COLO668 (cell line): ENCODE measurements around the gene USP25.

ENCODE experiments used
- DNase-seq: peaks from one replicate; lab custom pipeline; 2025; ENCODE audit not compliant: unreplicated experiment; lab: John Stamatoyannopoulos, UW

USP25 gene, protein sequence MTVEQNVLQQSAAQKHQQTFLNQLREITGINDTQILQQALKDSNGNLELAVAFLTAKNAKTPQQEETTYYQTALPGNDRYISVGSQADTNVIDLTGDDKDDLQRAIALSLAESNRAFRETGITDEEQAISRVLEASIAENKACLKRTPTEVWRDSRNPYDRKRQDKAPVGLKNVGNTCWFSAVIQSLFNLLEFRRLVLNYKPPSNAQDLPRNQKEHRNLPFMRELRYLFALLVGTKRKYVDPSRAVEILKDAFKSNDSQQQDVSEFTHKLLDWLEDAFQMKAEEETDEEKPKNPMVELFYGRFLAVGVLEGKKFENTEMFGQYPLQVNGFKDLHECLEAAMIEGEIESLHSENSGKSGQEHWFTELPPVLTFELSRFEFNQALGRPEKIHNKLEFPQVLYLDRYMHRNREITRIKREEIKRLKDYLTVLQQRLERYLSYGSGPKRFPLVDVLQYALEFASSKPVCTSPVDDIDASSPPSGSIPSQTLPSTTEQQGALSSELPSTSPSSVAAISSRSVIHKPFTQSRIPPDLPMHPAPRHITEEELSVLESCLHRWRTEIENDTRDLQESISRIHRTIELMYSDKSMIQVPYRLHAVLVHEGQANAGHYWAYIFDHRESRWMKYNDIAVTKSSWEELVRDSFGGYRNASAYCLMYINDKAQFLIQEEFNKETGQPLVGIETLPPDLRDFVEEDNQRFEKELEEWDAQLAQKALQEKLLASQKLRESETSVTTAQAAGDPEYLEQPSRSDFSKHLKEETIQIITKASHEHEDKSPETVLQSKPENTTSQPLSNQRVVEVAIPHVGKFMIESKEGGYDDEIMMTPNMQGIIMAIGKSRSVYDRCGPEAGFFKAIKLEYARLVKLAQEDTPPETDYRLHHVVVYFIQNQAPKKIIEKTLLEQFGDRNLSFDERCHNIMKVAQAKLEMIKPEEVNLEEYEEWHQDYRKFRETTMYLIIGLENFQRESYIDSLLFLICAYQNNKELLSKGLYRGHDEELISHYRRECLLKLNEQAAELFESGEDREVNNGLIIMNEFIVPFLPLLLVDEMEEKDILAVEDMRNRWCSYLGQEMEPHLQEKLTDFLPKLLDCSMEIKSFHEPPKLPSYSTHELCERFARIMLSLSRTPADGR

DNA sequence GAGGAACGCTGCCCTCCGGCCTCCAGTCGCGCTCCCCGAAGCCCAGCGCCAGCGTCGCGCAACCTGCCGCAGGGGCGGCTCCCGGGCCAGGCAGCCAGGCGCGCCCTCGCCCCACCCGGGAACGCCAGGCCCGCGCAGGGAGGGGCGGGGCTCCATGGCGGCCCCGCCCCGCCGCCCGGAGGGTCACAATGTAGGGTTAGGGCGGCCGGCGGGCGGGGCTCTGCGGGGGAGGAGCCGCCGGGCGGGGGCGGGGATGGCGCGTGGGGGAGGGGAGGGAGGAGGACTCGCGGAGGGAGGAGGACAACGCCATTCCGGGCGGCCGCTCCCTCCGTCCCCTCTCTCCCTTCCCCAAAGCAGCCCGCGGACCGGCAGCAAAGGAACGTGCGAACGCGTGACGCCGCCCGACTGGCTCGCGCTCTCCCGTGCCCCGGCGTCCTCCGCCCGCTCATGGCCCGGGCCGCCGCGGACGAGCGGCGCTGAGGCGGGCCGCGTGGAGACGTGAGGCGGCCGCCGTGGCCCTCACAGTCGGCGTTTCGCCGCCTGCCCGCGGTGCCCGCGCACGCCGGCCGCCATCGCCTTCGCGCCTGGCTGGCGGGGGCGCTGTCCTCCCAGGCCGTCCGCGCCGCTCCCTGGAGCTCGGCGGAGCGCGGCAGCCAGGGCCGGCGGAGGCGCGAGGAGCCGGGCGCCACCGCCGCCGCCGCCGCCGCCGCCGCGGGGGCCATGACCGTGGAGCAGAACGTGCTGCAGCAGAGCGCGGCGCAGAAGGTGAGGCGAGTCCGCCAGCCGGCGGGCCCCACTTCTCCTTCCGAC, at the start of gene USP25:
USP25 (plus strand) TSS at position 309 of the 810 bp plus-strand sequence; CDS start at position 721, 412 bp downstream.
- DNase-seq, result peak; percentile 95

DNA sequence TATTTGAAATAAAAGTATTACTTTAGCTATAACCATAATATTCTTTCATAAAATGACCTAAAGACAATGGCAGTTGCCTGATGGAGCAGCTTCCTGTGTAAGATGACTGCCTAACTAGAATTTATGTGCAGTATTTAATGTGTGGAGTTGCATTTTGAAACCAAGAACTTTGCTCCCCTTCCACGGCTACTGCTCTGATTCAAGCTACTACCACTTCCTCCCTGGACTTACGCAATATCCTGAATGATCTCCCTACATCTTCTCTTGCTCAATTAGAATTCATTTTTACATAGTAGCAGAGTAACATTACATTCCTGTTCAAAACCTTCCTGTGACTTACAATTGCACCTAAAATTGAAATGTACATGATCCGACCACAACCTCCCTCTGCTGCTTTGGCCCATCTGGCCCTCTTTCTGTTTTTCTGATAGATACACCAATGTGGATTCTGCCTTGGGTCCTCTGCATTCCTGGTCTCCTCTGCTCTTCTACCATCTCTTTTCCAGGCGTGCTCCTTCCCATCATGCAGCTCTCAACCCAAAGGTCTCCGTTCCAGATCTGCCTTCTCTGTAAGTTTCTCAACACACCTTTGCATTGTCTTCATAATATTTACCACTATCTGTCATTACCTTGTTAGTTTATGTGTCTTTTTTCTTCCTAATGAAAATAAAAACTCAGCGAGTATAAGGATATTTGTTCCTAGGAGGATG, 47.4 kb upstream of the USP25 start:
- no peak for DNase-seq

DNA sequence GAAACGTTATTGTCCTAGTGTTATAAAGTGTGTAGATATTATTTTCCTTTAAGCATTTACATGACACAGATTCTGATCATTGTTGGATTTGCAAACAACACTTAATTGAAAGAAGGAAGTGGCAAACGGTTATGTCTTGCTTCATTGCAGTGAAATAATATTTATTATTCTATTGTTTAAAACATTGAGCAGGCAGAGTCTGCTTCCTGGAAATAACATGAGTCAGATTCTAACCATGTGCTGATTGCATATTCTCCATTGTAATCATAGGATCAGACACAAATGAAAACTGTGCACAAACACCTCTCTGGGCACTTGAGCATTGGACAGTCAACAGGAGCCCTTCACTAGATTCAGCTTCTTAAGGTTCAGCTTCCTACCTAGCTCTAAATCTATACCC, 46.8 kb upstream of the USP25 start:
- no peak for DNase-seq

DNA sequence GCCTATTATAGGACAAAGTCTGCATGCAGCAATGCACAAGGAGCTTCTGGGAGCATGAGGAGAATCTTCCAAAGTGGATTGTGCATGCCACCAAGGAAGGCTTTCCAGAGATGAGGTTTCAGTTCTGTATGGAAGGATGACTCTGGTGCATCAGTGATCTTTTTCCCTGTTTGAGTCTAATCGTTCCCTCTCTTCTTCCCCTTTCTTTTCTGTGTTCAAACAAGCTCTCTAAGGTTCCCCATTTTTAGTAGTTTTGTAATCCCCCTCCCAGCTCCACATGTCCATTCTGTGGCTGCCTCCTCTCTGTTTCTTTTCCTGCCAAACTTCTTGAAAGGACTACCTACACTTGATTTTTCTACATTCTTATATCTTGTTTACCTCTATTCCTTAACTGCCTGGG, 43.3 kb upstream of the USP25 start:
- no peak for DNase-seq

DNA sequence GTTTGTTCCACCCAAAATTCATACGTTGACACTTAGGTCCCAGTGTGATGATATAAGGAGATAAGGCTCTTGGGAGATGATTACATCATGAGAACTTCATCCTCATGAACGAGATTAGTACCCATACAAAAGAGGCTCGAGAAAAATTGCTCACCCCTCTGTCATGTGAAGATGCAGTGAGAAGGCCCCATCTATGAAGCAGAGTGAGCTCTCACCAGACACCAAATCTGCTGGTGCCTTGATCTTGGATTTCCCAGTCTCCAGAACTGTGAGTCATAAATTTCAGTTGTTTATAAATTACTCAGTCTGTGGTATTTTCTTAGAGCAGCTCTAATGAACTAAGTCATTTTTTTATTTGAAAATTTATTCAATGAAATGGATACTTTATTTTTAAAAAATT, 42.6 kb upstream of the USP25 start:
- no peak for DNase-seq

DNA sequence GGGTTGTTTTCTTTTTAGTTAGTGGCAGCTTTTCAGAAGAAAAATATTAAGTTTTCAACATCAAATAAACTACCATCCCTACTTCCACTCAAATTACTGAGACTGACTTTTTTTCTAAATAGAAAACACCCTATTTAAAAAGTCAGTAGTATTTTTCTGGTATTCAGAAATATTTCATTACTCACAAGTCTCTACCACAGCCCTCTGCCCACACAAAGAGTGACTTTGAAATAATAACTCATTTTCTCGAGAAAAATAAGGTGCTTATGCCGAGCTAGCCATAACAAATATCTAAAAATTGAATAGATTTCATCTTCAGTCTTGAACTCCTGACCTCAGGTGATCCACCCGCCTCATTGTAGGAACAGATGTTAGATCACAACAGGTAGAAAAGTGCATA, 41.8 kb upstream of the USP25 start:
- DNase-seq, result no peak

DNA sequence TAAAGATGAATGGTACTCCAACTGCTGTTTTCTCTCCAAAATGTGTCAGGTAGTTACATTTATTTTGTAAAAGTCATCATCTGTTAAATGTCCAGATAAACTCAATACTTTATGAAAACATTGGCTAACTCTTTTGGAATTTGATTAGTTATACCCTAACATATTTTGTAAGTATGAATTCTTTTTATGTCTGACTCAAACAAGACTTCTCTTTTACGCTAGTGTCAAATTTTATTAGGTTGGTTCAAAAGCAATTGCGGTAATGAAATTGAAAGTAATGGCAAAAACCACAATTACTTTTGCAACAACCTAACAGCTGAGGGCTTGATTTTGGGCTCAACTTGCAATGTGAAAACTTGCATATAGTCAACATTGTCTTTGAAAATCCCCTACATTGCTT, 41.0 kb upstream of the USP25 start:
- no peak for DNase-seq

DNA sequence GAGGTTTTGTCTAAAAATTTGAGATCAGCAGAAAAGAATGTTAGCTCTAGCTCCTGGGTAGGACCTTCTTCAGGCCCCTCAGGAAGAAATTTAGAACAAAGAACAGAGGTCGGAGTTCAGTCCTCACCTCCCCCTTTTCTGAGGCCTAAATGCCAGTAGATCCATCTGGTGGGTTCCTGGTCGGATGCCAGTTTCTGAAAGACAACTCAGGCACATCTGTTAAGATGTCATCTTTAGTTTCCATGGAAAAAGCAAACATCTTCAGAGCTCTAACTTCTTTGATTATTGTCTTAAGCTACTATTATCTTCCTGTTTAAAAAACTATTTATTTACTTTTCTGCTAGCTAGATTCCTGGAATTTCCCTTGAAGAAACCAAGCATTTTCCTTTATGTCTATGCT, 37.1 kb upstream of the USP25 start:
- DNase-seq, result no peak

DNA sequence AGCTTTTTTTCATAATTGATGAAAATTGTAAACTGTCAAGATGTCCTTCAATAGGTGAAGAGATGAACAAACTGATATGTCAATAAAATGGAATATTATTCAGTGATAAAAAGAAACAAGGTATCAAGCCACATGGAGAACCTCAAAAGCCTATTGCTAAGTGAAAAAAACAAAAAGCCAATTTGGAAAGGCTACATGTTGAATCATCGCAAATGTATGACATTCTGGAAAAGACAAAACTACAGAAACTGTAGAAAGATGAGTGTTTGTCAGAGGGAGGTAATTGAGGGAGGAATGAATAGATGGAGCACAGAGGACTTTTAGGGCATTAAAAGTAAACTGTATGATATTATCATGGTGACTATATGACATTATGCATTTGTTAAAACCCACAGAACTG, 34.5 kb upstream of the USP25 start:
- no peak for DNase-seq

DNA sequence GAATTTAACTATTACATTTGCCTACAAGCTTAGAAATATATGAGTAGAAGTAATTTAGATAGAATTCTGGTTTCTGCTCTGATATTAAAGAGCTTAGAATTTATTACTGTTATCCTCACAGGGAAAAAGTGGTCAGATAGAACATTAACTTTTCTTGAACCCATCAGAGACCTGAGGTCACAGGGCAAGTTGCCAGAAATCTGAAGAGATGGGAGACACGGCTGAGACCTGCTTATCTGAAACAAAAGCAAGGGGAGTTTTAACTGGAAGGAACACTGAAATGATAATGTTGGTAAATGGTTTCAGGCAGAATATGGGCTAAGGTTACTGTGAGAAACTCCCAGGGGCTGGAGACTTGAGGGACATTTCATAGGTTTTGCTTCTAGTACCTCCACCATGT, 28.0 kb upstream of the USP25 start:
- no peak for DNase-seq

DNA sequence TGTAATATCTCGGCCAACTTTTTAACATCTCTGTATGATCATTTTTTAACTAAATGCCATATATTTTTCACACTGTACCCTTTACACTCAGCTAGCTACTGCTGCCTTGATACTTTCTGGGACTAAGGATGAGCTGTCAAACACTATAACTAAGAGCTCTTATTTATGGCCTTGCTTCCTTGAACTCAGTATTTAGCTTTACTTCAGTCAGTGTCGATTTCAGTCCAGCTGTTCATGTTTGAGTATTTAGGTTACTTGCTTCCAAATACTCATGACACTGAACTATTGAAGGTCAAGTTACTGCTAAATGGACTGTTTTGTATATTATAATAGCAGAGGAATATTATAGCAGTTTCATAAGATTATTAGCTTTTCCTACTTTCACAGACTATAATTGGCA, 25.9 kb upstream of the USP25 start:
- no peak for DNase-seq

DNA sequence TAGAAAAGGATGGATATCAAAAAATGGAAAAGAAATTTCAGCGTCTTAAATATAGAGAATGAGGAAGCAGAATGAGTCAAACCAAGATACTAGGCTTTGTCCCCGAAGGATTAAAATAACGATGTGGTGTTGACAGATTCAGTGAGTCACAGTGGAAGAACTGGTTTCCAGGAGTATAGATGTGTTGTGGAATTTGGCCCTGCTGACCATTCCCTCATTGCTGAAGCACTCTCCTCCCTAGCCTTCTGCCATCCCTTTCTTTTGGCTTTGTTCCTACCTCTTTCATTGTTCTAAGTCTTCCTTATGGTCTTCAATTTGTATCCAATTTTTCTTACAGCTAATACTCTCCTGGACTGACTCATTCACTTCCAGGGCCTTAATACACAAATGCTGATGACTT, 23.1 kb upstream of the USP25 start:
- DNase-seq, result no peak

DNA sequence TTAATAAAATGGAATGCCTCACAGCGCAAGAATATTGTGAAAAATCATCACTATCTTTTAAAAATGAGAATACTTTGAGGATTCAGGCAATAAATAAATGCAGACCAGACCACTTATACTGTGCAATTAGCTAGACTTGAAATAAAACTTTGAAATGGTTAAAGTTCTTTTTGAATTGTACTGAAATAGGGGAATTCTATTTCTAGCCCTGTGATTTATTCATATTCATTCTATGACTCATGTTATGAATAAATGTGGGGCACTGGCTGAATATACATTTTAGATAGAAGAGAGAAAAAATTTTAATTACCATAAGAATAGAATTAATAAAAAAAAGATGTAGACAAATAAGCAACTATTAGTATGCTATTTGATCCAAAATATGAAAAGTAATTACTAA, 16.4 kb upstream of the USP25 start:
- DNase-seq, result no peak

DNA sequence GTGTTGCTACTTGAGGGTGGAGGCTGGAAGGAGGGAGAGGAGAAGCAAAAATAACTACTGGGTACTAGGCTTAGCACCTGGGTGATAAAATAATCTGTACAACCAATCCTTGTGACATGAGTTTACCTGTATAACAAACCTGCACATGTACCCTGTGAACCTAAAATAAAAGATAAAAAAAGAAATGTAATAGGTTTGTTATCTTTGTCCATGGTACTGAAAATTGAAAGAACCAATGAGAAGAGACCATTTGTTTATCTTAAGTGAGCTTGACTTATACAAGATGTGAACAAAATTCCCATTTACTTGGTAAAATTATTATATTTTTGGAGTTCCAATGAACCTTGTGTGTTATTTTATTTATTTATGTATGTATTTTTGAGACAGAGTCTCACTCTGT, 11.1 kb upstream of the USP25 start:
- no peak for DNase-seq

DNA sequence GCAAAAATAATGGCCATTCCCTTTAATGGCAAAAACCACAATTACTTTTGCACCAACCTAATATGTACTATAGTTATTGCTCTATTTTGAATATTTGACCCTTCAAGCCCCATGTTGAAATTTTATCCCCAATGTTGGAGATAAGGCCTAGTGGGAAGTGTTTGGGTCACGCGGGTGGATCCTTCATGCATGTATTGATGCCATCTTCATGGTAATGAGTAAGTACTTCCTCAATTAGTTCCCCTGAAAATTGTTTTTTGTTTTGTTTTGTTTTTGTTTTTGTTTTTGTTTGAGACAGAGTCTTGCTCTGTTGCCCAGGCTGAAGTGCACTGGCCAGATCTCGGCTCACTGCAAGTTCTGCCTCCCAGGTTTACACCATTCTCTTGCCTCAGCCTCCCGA, 9.8 kb upstream of the USP25 start:
- DNase-seq, result no peak

DNA sequence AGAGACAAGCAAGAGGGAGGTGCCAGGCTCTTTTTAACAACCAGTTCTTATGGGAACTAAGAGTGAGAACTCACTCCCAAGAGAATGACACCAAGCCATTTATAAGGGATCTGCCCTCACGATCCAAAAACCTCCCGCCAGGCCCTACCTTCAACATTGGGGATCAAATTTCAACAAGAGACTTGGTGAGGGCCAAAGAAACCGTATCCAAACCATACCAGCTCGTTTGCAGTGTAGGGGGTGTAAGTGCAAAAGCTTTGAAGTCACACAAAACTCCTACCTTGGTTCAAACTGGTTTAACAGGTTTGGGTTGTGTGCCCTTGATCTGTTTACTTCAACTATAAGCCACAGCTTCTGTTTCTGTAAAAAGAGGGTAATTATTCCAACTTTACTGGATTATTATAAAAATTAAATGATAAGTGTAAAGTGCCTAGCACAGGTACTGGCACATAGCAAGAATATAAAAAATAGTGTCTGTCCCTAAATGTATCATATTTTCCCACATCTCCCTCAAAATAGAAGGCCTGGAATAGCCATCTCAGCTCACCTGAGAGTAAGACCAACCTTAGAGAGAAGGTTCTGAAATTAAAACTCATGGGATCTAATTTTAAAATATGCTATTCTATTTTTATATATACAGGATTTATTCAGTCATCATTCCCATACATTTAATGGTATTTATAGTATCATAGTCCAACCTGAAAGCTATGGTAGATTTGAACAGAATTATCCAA, 7.0 kb upstream of the USP25 start:
- no peak for DNase-seq

DNA sequence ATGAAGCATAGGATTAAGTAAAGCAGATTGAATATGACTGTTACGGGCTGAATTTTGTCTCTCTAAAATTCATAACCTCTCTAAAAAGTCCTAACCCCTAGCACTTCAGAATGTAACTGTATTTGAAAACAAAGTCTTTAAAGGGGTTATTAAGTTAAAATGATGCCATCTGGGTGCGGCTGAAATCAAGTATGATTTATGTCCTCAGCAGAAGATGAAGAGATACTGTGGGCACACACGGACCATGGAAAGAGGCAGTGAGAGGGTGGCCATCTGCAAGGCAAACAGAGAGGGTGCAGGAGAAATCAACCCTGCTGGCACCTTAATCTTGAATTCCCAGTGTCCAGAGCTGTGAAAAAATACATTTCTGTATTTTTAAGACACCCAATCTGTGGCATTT, 3.8 kb upstream of the USP25 start:
- DNase-seq, result no peak

DNA sequence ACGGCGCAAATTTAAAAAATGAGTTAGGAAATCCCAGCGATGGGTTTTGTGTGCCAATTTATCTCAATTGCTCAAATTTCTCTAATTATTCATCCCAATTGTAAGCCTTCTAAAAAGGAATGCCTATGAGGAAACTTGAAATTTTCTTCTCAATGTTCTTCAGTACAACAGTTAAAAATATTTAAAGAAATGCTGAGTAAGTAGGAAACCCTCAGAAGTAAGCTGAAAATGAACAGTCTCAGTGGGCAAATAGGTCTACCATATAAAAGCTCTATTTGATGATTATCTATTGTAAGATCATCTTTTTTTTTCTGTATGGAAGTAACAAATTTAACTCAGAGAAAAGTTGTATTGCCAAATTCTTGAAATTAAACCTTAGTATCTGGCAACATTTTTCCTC, 1.7 kb upstream of the USP25 start:
- DNase-seq, result no peak

DNA sequence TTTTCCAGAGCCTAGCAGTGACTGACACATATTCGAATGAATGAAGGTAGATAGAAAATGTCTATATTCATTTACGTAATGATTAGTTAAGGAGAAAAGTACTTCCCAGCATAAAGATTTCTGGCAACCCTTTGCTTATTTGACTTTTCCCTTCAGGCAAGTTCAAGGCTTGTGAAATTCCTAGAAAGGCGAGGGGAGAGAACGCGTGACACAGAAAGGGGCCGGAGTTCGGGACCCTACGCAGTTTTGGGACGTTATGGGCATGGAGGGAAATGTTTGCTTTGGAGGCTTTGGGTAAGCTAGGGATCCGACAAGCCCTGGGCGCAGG, 472 bp upstream of the USP25 start:
- DNase-seq, result no peak
